Neural crest cell (in vitro differentiated cells): ENCODE measurements around the gene SNAPC5. TPM values are rescaled to one million over a fixed set of nuclear protein-coding genes. Genes with fewer than 3 reads are reported as not detected.

Experiments used
- DNase-seq: peaks from one replicate; pipeline ENCODE4 v3.0.0; 2021; ENCODE audit warnings: low read depth, mixed read lengths, low spot score
- H3K27ac Mint-ChIP-seq: one replicate; pipeline ENCODE4 v1.8.0; 2021; ENCODE audit warnings: mild to moderate bottlenecking, mixed read lengths; ENCODE audit not compliant: unreplicated experiment
- H3K27me3 Mint-ChIP-seq: 2 replicates; pipeline ENCODE4 v1.8.0; 2021; ENCODE audit warnings: low read depth, mild to moderate bottlenecking, mixed read lengths
- H3K36me3 Mint-ChIP-seq: 2 replicates; pipeline ENCODE4 v1.8.0; 2021; ENCODE audit warnings: low read depth, mild to moderate bottlenecking, mixed read lengths
- H3K4me1 Mint-ChIP-seq: 2 replicates; pipeline ENCODE4 v1.8.0; 2021; ENCODE audit warnings: mixed read lengths
- H3K4me3 Mint-ChIP-seq: one replicate; pipeline ENCODE4 v1.8.0; 2021; ENCODE audit warnings: mild to moderate bottlenecking, mixed read lengths
- H3K9me3 Mint-ChIP-seq: 2 replicates; pipeline ENCODE4 v1.8.0; 2021; ENCODE audit warnings: mixed read lengths
- microRNA-seq: library from miRNA; unstranded; fragments of <30 nt; microRNA quantifications from one replicate; pipeline ENCODE4, GENCODE V29; 2020
- total RNA-seq: library from RNA; stranded (reverse); gene quantifications from 2 replicates; pipeline ENCODE4 v1.2.1, GENCODE V29; 2021
- TF ChIP-seq, protein P1 (sequence below): fragments of 200-600 bp; sonication (generic); conservative IDR thresholded peaks from 2 replicates; pipeline ENCODE4 v1.5.0; 2021; ENCODE audit warnings: antibody characterized with exemption, mild to moderate bottlenecking

Gene SNAPC5
- total RNA-seq, 1 donor from 2014 or later, result 23.3 TPM

DNA sequence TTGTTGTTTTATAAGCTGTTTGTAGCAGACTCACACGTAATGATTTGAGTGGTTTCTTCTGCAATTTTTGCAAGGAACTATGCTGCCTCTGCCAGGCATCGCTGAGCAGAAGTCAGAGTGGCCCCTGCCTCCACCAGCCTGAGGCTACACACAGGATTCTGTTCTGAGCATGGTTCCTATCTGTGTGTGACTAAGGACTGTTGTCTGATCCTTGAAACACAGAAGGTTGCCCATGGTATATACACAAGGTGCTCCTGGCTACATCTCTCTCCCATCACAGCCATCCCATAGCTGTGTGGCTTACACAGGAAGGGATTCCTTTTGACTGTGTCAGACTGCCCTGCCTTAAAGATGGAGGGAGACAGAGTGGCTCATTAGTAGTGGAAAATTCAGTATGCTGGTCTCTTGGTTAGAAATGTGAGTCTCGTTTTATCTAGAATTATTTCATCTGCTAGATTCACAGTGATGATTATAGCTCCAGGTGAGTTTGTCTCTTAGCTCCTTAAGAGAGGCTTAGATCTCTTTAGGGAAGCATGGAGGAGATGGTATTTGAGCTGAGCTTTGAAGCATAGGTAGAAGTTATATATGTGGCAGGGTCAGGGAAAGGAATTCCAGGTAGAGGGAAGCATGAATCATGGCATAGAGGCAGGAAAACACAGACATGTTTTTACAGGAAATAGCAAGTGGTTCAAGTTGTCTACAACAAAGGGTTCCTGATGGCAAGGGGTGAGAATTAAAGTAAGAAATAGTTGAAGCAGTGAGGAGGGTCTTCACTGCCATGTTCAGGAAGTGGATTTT, 37.5 kb downstream of the SNAPC5 start:
- H3K36me3 Mint-ChIP-seq, result peaks cover 5% of the 10 kb centered on the region
- no peaks in the 10 kb centered on the region for H3K9me3 Mint-ChIP-seq
- DNase-seq, result no peak
- H3K27me3 Mint-ChIP-seq, result no peaks in the 10 kb centered on the region
- H3K27ac Mint-ChIP-seq, result peak overlapping the region; percentile 89
- peaks cover 5% of the 10 kb centered on the region for H3K4me1 Mint-ChIP-seq
- TF ChIP-seq, protein P1, sequence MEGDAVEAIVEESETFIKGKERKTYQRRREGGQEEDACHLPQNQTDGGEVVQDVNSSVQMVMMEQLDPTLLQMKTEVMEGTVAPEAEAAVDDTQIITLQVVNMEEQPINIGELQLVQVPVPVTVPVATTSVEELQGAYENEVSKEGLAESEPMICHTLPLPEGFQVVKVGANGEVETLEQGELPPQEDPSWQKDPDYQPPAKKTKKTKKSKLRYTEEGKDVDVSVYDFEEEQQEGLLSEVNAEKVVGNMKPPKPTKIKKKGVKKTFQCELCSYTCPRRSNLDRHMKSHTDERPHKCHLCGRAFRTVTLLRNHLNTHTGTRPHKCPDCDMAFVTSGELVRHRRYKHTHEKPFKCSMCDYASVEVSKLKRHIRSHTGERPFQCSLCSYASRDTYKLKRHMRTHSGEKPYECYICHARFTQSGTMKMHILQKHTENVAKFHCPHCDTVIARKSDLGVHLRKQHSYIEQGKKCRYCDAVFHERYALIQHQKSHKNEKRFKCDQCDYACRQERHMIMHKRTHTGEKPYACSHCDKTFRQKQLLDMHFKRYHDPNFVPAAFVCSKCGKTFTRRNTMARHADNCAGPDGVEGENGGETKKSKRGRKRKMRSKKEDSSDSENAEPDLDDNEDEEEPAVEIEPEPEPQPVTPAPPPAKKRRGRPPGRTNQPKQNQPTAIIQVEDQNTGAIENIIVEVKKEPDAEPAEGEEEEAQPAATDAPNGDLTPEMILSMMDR, result no peak
- no peak overlapping the region for H3K4me3 Mint-ChIP-seq

DNA sequence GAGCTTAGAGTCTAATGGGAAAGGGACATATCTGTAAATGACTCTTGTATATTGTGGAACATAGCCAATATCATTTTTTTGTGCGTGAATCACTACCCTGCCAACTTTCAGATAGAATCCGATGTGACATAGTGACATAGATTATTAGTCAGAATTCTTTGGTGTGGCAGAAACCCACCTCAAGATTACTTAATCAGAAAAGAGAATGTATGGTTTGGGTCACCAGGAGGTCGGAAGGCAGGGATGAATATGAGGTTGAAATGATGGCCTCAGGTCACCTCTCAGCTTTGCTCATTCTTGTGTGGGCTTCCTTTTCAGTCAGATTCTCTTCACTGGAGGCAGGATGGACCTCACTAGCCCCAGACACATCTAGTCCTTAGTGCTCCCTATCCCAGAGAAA, 41.4 kb downstream of the SNAPC5 start:
- Mint-ChIP-seq H3K9me3 (no peaks in the 10 kb centered on the region), H3K27ac (no peak overlapping the region), H3K4me3 (no peak overlapping the region), H3K4me1 (peaks cover 5% of the 10 kb centered on the region), H3K27me3 (no peaks in the 10 kb centered on the region), H3K36me3 (peaks cover 3% of the 10 kb centered on the region)
- TF ChIP-seq, protein P1, result no peak
- no peak for DNase-seq

DNA sequence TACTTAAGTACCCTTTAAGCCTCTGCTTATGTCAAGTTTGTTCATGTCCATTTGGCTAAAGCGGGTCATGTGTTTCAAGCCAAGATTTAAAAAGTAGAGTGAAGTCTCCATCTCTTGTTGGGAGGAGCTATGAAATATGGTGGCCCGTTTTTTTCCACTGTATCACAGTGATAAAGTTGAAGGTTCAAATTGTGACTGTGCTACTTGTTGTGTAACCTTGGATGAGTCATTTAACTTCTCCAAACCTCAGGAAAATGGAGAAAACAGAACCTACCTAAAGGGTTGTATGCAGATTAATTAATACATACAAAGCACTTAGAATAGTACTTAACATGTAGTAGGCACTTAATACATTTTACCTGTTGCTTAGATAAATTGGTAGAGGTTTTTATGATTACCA, 43.4 kb downstream of the SNAPC5 start:
- Mint-ChIP-seq H3K4me1 (peaks cover 5% of the 10 kb centered on the region), H3K9me3 (no peaks in the 10 kb centered on the region), H3K36me3 (peaks cover 7% of the 10 kb centered on the region), H3K4me3 (no peak overlapping the region), H3K27me3 (no peaks in the 10 kb centered on the region), H3K27ac (no peak overlapping the region)
- DNase-seq, result no peak
- TF ChIP-seq, protein P1, result no peak

DNA sequence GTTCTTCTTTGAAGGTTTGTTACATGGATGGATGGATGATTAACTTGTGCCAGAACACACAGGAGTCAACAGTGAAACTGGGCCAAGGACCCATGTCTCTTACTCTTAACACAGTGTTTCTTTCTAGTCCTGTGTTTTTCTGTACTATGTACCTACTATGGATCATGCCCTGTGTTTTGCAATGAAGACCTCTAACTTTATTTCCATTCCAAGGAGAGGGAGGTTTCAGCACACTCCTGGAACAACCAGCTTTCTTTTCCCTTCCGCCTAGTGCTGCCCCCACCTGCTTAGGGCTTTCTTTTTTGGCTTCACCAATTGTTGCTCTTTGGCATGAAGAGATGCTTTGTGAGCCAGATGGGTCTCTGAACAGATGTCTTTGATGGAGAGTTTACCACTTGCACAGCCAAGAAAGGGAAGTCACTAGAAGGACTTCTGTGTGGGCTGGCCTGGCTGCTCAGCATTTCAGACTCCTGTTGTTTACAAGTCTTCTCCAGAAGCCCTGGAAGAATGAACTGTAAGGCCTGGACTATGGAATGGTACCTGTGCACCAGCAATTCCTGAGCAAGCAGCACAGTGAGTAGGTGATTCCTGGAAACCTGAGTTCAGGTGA, 44.5 kb downstream of the SNAPC5 start:
- Mint-ChIP-seq H3K4me3 (no peak overlapping the region), H3K4me1 (peaks cover 2% of the 10 kb centered on the region), H3K27me3 (no peaks in the 10 kb centered on the region), H3K9me3 (no peaks in the 10 kb centered on the region), H3K36me3 (peaks cover 11% of the 10 kb centered on the region), H3K27ac (peak overlapping the region; percentile 15)
- DNase-seq, result no peak
- TF ChIP-seq, protein P1, result no peak

DNA sequence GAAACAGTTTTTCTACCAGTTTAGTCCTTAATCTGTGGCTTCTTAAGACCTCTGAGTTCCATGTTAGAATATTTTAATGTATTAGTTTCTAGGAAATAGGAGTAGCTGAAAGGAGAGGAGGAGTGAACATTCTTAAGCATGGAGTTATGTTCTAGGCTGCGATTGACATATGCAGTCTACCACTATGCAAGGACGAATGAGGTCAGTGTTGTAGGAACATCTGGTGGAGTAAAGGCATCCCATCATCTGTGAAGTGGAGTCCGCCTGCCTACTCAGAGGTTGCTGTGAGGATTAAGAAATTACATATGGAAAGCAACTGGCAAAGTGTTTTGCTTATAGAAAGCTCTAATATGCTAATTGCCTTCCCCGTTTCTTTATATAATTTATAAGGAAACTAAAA, 45.1 kb downstream of the SNAPC5 start:
- DNase-seq, result no peak
- Mint-ChIP-seq H3K27me3 (no peaks in the 10 kb centered on the region), H3K36me3 (peaks cover 12% of the 10 kb centered on the region), H3K4me1 (no peaks in the 10 kb centered on the region), H3K27ac (no peak overlapping the region), H3K9me3 (no peaks in the 10 kb centered on the region), H3K4me3 (no peak overlapping the region)
- TF ChIP-seq, protein P1, result no peak

Small RNAs within 50 kb of the gene (microRNA-seq; reads per million reads assigned to microRNA genes)
- gene MIR4512, result not detected

Other genes starting within 250 kb of the SNAPC5 start
- gene MEGF11, start 244.0 kb downstream of the SNAPC5 start, total RNA-seq, result 0.49 and 1.0 TPM in 2 replicates
- 56.3 and 57.8 TPM in 2 replicates for gene DIS3L, start 204.2 kb downstream of the SNAPC5 start, total RNA-seq
- gene TIPIN, start 141.1 kb downstream of the SNAPC5 start, total RNA-seq, result 23.4 and 23.7 TPM in 2 replicates
- gene MAP2K1, start 110.8 kb downstream of the SNAPC5 start, total RNA-seq, result 43.3 and 43.4 TPM in 2 replicates
- gene RPL4, start 7.1 kb upstream of the SNAPC5 start, total RNA-seq, result 3,194 and 3,277 TPM in 2 replicates
- gene ZWILCH, start 7.6 kb upstream of the SNAPC5 start, total RNA-seq, result 30.9 and 32.1 TPM in 2 replicates
- gene LCTL, start 68.2 kb upstream of the SNAPC5 start, total RNA-seq, result 2.1 and 2.7 TPM in 2 replicates
- gene SMAD6, start 204.5 kb upstream of the SNAPC5 start, total RNA-seq, result 4.7 and 5.4 TPM in 2 replicates